ENCODE results near the gene SIGLEC8.
"Not testable (repeated sequence)": the region's sequence is repeated elsewhere in the genome, so short reads cannot be mapped to it uniquely, and the experiment has no call there.

SIGLEC8 gene

GRCh38 chr19:51469162-51469561 lies 10.9 kb upstream of the SIGLEC8 start:
- POLR2A ChIA-PET, result no interaction called here

GRCh38 chr19:51468545-51468920 lies 10.3 kb upstream of the SIGLEC8 start:
- TF ChIP-seq ELF4 (IDR thresholded peaks at IDR 0.05) (no peak), CTBP1 (IDR thresholded peaks at IDR 0.05; ENCODE audit: borderline replicate concordance) (no peak), HDGF (IDR thresholded peaks at IDR 0.05; ENCODE audit: borderline replicate concordance) (no peak), FOXM1 (IDR thresholded peaks at IDR 0.05; ENCODE audit: borderline replicate concordance) (no peak), FOXA1 (IDR thresholded peaks at IDR 0.05) (no peak), ARNT (IDR thresholded peaks at IDR 0.05) (no peak), L3MBTL2 (conservative IDR thresholded peaks at IDR 0.05) (no peak), ZNF384 (IDR thresholded peaks at IDR 0.05) (no peak), SP1 (IDR thresholded peaks at IDR 0.05) (no peak), BHLHE40 (IDR thresholded peaks at IDR 0.05; ENCODE audit: borderline replicate concordance) (no peak), LEF1 (IDR thresholded peaks at IDR 0.05; ENCODE audit: borderline replicate concordance) (no peak), FOXK2 (IDR thresholded peaks at IDR 0.05) (no peak), SUZ12 (IDR thresholded peaks at IDR 0.05) (no peak), NFRKB (IDR thresholded peaks at IDR 0.05) (no peak), PKNOX1 (IDR thresholded peaks at IDR 0.05) (no peak), TARDBP (IDR thresholded peaks at IDR 0.05) (no peak)
- CTCF ChIA-PET, result interaction anchor here (1.2 kb wide), 1 partner anchor 71 kb away, joined by 4 read pairs; no protein-coding TSS in a partner anchor
- DNase-seq (ENCODE audit: extremely low spot score), result no peak
- POLR2A ChIA-PET, result no interaction called here

More at GRCh38 chr19:51469162-51469561, 10.9 kb upstream of the SIGLEC8 start:
- TF ChIP-seq L3MBTL2 (conservative IDR thresholded peaks at IDR 0.05), result no peak
- TF ChIP-seq PKNOX1 (IDR thresholded peaks at IDR 0.05), result no peak
- TF ChIP-seq ELF4 (IDR thresholded peaks at IDR 0.05), result no peak
- DNase-seq (ENCODE audit: extremely low spot score), result no peak
- CTCF ChIA-PET, result interaction anchor here (0.6 to 1.2 kb wide), 2 partner anchors 72 to 188 kb away, joined by 3 to 4 read pairs; no protein-coding TSS in a partner anchor

- DNase-seq (ENCODE audit: extremely low spot score), result no peak
- TF ChIP-seq LEF1 (IDR thresholded peaks at IDR 0.05; ENCODE audit: borderline replicate concordance) (no peak), ZNF384 (IDR thresholded peaks at IDR 0.05) (no peak), FOXK2 (IDR thresholded peaks at IDR 0.05) (no peak), ELF4 (IDR thresholded peaks at IDR 0.05) (no peak), CTBP1 (IDR thresholded peaks at IDR 0.05; ENCODE audit: borderline replicate concordance) (no peak), SUZ12 (IDR thresholded peaks at IDR 0.05) (no peak), PKNOX1 (IDR thresholded peaks at IDR 0.05) (no peak), TARDBP (IDR thresholded peaks at IDR 0.05) (no peak), SP1 (IDR thresholded peaks at IDR 0.05) (no peak), HDGF (IDR thresholded peaks at IDR 0.05; ENCODE audit: borderline replicate concordance) (no peak), FOXA1 (IDR thresholded peaks at IDR 0.05) (no peak), ARNT (IDR thresholded peaks at IDR 0.05) (no peak), NFRKB (IDR thresholded peaks at IDR 0.05) (no peak), BHLHE40 (IDR thresholded peaks at IDR 0.05; ENCODE audit: borderline replicate concordance) (no peak), FOXM1 (IDR thresholded peaks at IDR 0.05; ENCODE audit: borderline replicate concordance) (no peak), L3MBTL2 (conservative IDR thresholded peaks at IDR 0.05) (no peak)
- POLR2A ChIA-PET, result no interaction called here
- CTCF ChIA-PET, result interaction anchor here (1.2 kb wide), 1 partner anchor 70 kb away, joined by 4 read pairs; no protein-coding TSS in a partner anchor
These were observed 9.8 kb upstream of the SIGLEC8 start for GRCh38 chr19:51467864-51468544.

GRCh38 chr19:51466723-51467122 lies 8.5 kb upstream of the SIGLEC8 start:
- no peak for TF ChIP-seq ZNF384 (IDR thresholded peaks at IDR 0.05)
- TF ChIP-seq BHLHE40 (IDR thresholded peaks at IDR 0.05; ENCODE audit: borderline replicate concordance), result no peak
- no peak for TF ChIP-seq LEF1 (IDR thresholded peaks at IDR 0.05; ENCODE audit: borderline replicate concordance)
- TF ChIP-seq ELF4 (IDR thresholded peaks at IDR 0.05), result no peak
- no peak for TF ChIP-seq SUZ12 (IDR thresholded peaks at IDR 0.05)
- no peak for TF ChIP-seq FOXK2 (IDR thresholded peaks at IDR 0.05)
- no peak for TF ChIP-seq TARDBP (IDR thresholded peaks at IDR 0.05)
- TF ChIP-seq SP1 (IDR thresholded peaks at IDR 0.05), result no peak
- TF ChIP-seq L3MBTL2 (conservative IDR thresholded peaks at IDR 0.05), result no peak
- no peak for TF ChIP-seq NFRKB (IDR thresholded peaks at IDR 0.05)
- no peak for TF ChIP-seq PKNOX1 (IDR thresholded peaks at IDR 0.05)
- no peak for TF ChIP-seq FOXM1 (IDR thresholded peaks at IDR 0.05; ENCODE audit: borderline replicate concordance)
- no peak for DNase-seq (ENCODE audit: extremely low spot score)
- ChIA-PET CTCF (no interaction called here), POLR2A (interaction anchor here (0.7 kb wide), 1 partner anchor 73 kb away, joined by 3 read pairs; no protein-coding TSS in a partner anchor)

- DNase-seq (ENCODE audit: extremely low spot score); CTCF ChIA-PET; POLR2A ChIA-PET: not testable (repeated sequence)
These were observed 5.8 kb upstream of the SIGLEC8 start for GRCh38 chr19:51463976-51464581.

GRCh38 chr19:51462681-51463080 lies 4.4 kb upstream of the SIGLEC8 start:
- POLR2A ChIA-PET, result no interaction called here

More at GRCh38 chr19:51462681-51463080, 4.4 kb upstream of the SIGLEC8 start:
- CTCF ChIA-PET, result no interaction called here
- DNase-seq (ENCODE audit: extremely low spot score), result no peak
- no peak for TF ChIP-seq BHLHE40 (IDR thresholded peaks at IDR 0.05; ENCODE audit: borderline replicate concordance)
- TF ChIP-seq SP1 (IDR thresholded peaks at IDR 0.05), result no peak
- no peak for TF ChIP-seq NFRKB (IDR thresholded peaks at IDR 0.05)
- TF ChIP-seq FOXM1 (IDR thresholded peaks at IDR 0.05; ENCODE audit: borderline replicate concordance), result no peak
- TF ChIP-seq ELF4 (IDR thresholded peaks at IDR 0.05), result no peak
- no peak for TF ChIP-seq TARDBP (IDR thresholded peaks at IDR 0.05)
- TF ChIP-seq PKNOX1 (IDR thresholded peaks at IDR 0.05), result no peak
- TF ChIP-seq SUZ12 (IDR thresholded peaks at IDR 0.05), result no peak
- TF ChIP-seq ZNF384 (IDR thresholded peaks at IDR 0.05), result no peak
- TF ChIP-seq FOXA1 (IDR thresholded peaks at IDR 0.05), result no peak
- no peak for TF ChIP-seq LEF1 (IDR thresholded peaks at IDR 0.05; ENCODE audit: borderline replicate concordance)
- no peak for TF ChIP-seq HDGF (IDR thresholded peaks at IDR 0.05; ENCODE audit: borderline replicate concordance)
- no peak for TF ChIP-seq L3MBTL2 (conservative IDR thresholded peaks at IDR 0.05)
- TF ChIP-seq CTBP1 (IDR thresholded peaks at IDR 0.05; ENCODE audit: borderline replicate concordance), result no peak
- no peak for TF ChIP-seq ARNT (IDR thresholded peaks at IDR 0.05)
- TF ChIP-seq FOXK2 (IDR thresholded peaks at IDR 0.05), result no peak
